SK-N-SH (cell line): ENCODE results near the gene RBBP8. TPM values are rescaled to one million over a fixed set of nuclear protein-coding genes. Genes with fewer than 3 reads are reported as not detected.

ENCODE experiments used
- CTCF ChIA-PET: fragments of 300-600, 350-600 bp; formaldehyde crosslinking; extraction: SDS; loops from one replicate; lab custom pipeline; 2021; lab: Yijun Ruan, JAX
- POLR2A ChIA-PET: fragments of 350-600 bp; sonication (Branson Sonifier 250); formaldehyde crosslinking; extraction: SDS; loops from one replicate; lab custom pipeline; 2020; ENCODE audit warnings: antibody characterized with exemption, inconsistent platforms; lab: Yijun Ruan, JAX
- DNase-seq: peaks from one replicate; pipeline ENCODE4 v3.0.0; 2012
- H2AFZ ChIP-seq: fragments of 200-600 bp; sonication (generic); 2 replicates; pipeline ENCODE4 v1.8.1; 2016; ENCODE audit warnings: antibody characterized with exemption, mild to moderate bottlenecking, low read depth
- H3F3A ChIP-seq: fragments of 200-600 bp; sonication (generic); replicated peaks from 2 replicates; pipeline ENCODE3; 2016; ENCODE audit warnings: antibody characterized with exemption, mild to moderate bottlenecking; ENCODE audit not compliant: insufficient read depth
- H3K27ac ChIP-seq, 2 experiments: fragments of 200-500 bp in 1 of 2; fragments of 200-600 bp in 1 of 2; sonication (Bioruptor generic) in 1 of 2; sonication (generic), shearing (Covaris generic) in 1 of 2; 2 replicates each; pipeline versions ENCODE4 v1.5.1 to v1.6.1; 2014 to 2016; ENCODE audit warnings: low read depth in 2 of 2, inconsistent platforms in 1 of 2, low read length in 1 of 2, mild to moderate bottlenecking in 1 of 2, mixed read lengths in 1 of 2
- H3K27me3 ChIP-seq: fragments of 200-600 bp; sonication (generic), shearing (Covaris generic); 2 replicates; pipeline ENCODE4 v1.6.1; 2016; ENCODE audit warnings: mixed run types; ENCODE audit not compliant: insufficient read depth
- H3K36me3 ChIP-seq, 2 experiments: fragments of 200-500 bp in 1 of 2; fragments of 200-600 bp in 1 of 2; sonication (Bioruptor generic) in 1 of 2; sonication (generic) in 1 of 2; replicated peaks in 1 of 2; 2 replicates each; pipeline versions ENCODE3 to v1.5.1; 2014 to 2016; ENCODE audit warnings: low read length in 1 of 2, mild to moderate bottlenecking in 1 of 2; ENCODE audit not compliant: insufficient read depth in 2 of 2, control insufficient read depth in 1 of 2
- H3K4me1 ChIP-seq, 2 experiments: fragments of 200-500 bp in 1 of 2; fragments of 200-600 bp in 1 of 2; sonication (Bioruptor generic) in 1 of 2; sonication (generic), shearing (Covaris generic) in 1 of 2; 2 replicates each; pipeline versions ENCODE4 v1.5.1 to v1.6.1; 2014 to 2016; ENCODE audit warnings: low read depth in 1 of 2, low read length in 1 of 2, mixed run types in 1 of 2; ENCODE audit not compliant: insufficient read depth in 2 of 2, control insufficient read depth in 1 of 2
- H3K4me2 ChIP-seq: fragments of 200-600 bp; sonication (generic), shearing (Covaris generic); 2 replicates; pipeline ENCODE4 v1.6.1; 2017; ENCODE audit warnings: mixed run types
- H3K4me3 ChIP-seq, 2 experiments: fragments of 200-500 bp in 1 of 2; fragments of 200-600 bp in 1 of 2; sonication (Bioruptor generic) in 1 of 2; sonication (generic), shearing (Covaris generic) in 1 of 2; 2 replicates each; pipeline versions ENCODE4 v1.5.1 to v1.8.1; 2014 to 2016; ENCODE audit warnings: low read depth in 2 of 2, inconsistent platforms in 1 of 2, low read length in 1 of 2, mild to moderate bottlenecking in 1 of 2, mixed read lengths in 1 of 2, moderate library complexity in 1 of 2
- H3K79me2 ChIP-seq: fragments of 200-600 bp; sonication (generic); 2 replicates; pipeline ENCODE4 v1.8.1; 2017; ENCODE audit warnings: mild to moderate bottlenecking; ENCODE audit not compliant: insufficient read depth
- H3K9ac ChIP-seq: fragments of 200-600 bp; sonication (generic); 2 replicates; pipeline ENCODE4 v1.6.1; 2017; ENCODE audit warnings: mixed run types
- H3K9me2 ChIP-seq: fragments of 200-600 bp; sonication (generic); 2 replicates; pipeline ENCODE4 v1.6.1; 2017; ENCODE audit warnings: mixed run types
- H3K9me3 ChIP-seq: fragments of 200-600 bp; sonication (generic); 2 replicates; pipeline ENCODE4 v1.6.1; 2017; ENCODE audit warnings: mixed run types, mild to moderate bottlenecking, moderate library complexity
- H4K20me1 ChIP-seq: fragments of 200-600 bp; sonication (generic); 2 replicates; pipeline ENCODE4 v1.6.1; 2017; ENCODE audit warnings: mild to moderate bottlenecking, mixed run types; ENCODE audit not compliant: insufficient read depth
- CHD2 ChIP-seq: fragments of 150-350 bp; IDR thresholded peaks from 2 replicates; pipeline ENCODE4 v1.6.1; 2018; ENCODE audit warnings: low read length; ENCODE audit not compliant: partially characterized antibody
- EZH2phosphoT487 ChIP-seq: fragments of 200-600 bp; sonication (generic); IDR thresholded peaks from 2 replicates; pipeline ENCODE4 v1.6.1; 2017; ENCODE audit warnings: low read depth, mixed run types, mild to moderate bottlenecking, antibody characterized with exemption, moderate library complexity, borderline replicate concordance
- FOXJ3 ChIP-seq: sonication (generic); formaldehyde crosslinking; IDR thresholded peaks from 2 replicates; pipeline ENCODE4 v1.5.1; 2020; ENCODE audit warnings: mild to moderate bottlenecking, missing genetic modification reagents
- FOXM1 ChIP-seq: IDR thresholded peaks from 2 replicates; pipeline ENCODE4 v1.4.0; 2012; ENCODE audit warnings: low read depth, mild to moderate bottlenecking
- GATA2 ChIP-seq: sonication (generic); formaldehyde crosslinking; IDR thresholded peaks from 2 replicates; pipeline ENCODE4 v1.5.0; 2020; ENCODE audit warnings: mild to moderate bottlenecking, missing genetic modification reagents
- IRF3 ChIP-seq: fragments of 150-350 bp; IDR thresholded peaks from 2 replicates; pipeline ENCODE4 v1.6.1; 2016; ENCODE audit warnings: mild to moderate bottlenecking, low read depth, low read length
- MEF2A ChIP-seq: IDR thresholded peaks from 2 replicates; pipeline ENCODE4 v1.4.0; 2012; ENCODE audit warnings: low read depth, borderline replicate concordance
- NRF1 ChIP-seq: IDR thresholded peaks from 2 replicates; pipeline ENCODE4 v1.6.1; 2012; ENCODE audit warnings: low read depth, mild to moderate bottlenecking, low read length
- POLR2AphosphoS5 ChIP-seq: IDR thresholded peaks from 2 replicates; pipeline ENCODE4 v1.6.1; 2012; ENCODE audit warnings: low read depth, low read length
- REST ChIP-seq: IDR thresholded peaks from 2 replicates; pipeline ENCODE4 v1.6.1; 2012; ENCODE audit warnings: mild to moderate bottlenecking, low read depth, low read length, moderate library complexity
- SIN3A ChIP-seq: IDR thresholded peaks from 2 replicates; pipeline ENCODE4 v1.6.1; 2012; ENCODE audit warnings: low read depth, mild to moderate bottlenecking, low read length, moderate library complexity, borderline replicate concordance
- TEAD4 ChIP-seq: IDR thresholded peaks from 2 replicates; pipeline ENCODE4 v1.4.0; 2012; ENCODE audit warnings: mild to moderate bottlenecking, borderline replicate concordance; ENCODE audit not compliant: insufficient read depth
- ZBTB33 ChIP-seq: IDR thresholded peaks from 2 replicates; pipeline ENCODE4 v1.4.0; 2012; ENCODE audit warnings: low read depth, borderline replicate concordance
- WGBS: methylation state at CpG from one replicate; pipeline ENCODE4 v1.1.6; 2017; ENCODE audit warnings: low lambda C conversion rate; 5-methylcytosine and 5-hydroxymethylcytosine counted together
- polyA plus RNA-seq, 3 experiments: library from polyadenylated mRNA; depleted of rRNA; stranded (reverse); fragments of >200 nt; gene quantifications; 2 replicates each; pipeline ENCODE4 v1.2.3, GENCODE V29; 2012

Gene RBBP8
- polyA plus RNA-seq, 1 of the 3 experiments (the other 2 are of a cell fraction), result 9.6 TPM

GRCh38 chr18:23062011-23062410 is 128.9 kb downstream of the RBBP8 start (continued):
- TF ChIP-seq REST (no peak), IRF3 (no peak), POLR2AphosphoS5 (no peak), EZH2phosphoT487 (no peak), SIN3A (no peak), CHD2 (no peak)

GRCh38 chr18:23063502-23063901 is 130.4 kb downstream of the RBBP8 start:
- Histone ChIP-seq H3K9me3 (no peaks in the 10 kb centered on the region), H3K36me3 (no peaks in the 10 kb centered on the region), H2AFZ (no peak overlapping the region), H3K9ac (no peak overlapping the region), H3K4me3 (no peak overlapping the region), H3F3A (no peaks in the 10 kb centered on the region), H3K9me2 (no peaks in the 10 kb centered on the region), H3K4me2 (no peak overlapping the region), H3K27me3 (no peaks in the 10 kb centered on the region), H3K79me2 (no peaks in the 10 kb centered on the region), H3K27ac (no peak overlapping the region), H3K4me1 (no peaks in the 10 kb centered on the region), H4K20me1 (no peaks in the 10 kb centered on the region)
- CTCF ChIA-PET, result interaction anchor here (1.3 to 1.7 kb wide), 2 partner anchors 9 to 68 kb away, joined by 4 read pairs; no protein-coding TSS in a partner anchor
- DNase-seq, result no peak
- TF ChIP-seq NRF1 (no peak), FOXM1 (no peak), FOXJ3 (CRISPR knock-in tag) (no peak), REST (no peak), ZBTB33 (no peak), MEF2A (no peak), GATA2 (CRISPR knock-in tag) (no peak), TEAD4 (no peak), CHD2 (no peak)
- 76% methylated on average over 6 of the region's 6 CpGs for WGBS
- POLR2A ChIA-PET, result no interaction called here
